ENCODE data around the gene THSD4. TPM values are rescaled to one million over a fixed set of nuclear protein-coding genes. Genes with fewer than 3 reads are reported as not detected.

THSD4 gene
- total RNA-seq, 1 experiment from 2014 or later = 29.3 TPM

DNA sequence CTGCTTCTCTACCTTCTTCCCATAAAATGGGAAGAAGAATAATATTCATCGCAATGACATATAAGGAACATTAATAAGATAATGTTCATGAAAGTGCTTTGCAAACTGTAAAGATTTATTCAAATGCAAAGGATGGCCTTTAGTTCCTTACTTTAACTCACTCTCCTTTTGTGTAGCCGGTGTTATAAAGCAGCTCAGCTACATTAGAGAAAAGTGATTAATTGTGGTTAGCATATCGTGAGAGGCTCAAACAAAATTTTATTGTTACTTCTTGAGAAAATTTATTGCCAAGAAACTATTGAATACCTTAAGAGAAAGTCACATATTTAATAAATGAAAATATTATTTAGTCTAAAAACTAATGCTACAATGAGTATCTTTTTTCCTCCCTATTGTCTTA lies 444.3 kb downstream of the THSD4 start:
- Histone ChIP-seq H3K27ac (no peak overlapping the region), H3K4me2 (no peak overlapping the region), H4K20me1 (ENCODE audit: insufficient read depth) (no peaks in the 10 kb centered on the region), H3K4me3 (no peak overlapping the region), H3K9me2 (ENCODE audit: insufficient read depth) (no peaks in the 10 kb centered on the region), H3F3A (ENCODE audit: insufficient read depth, low read depth) (no peaks in the 10 kb centered on the region), H3K4me1 (replicated peaks; ENCODE audit: insufficient read depth) (peaks cover 5% of the 10 kb centered on the region; the same call in 1 of the 2 replicates), H2AFZ (no peak overlapping the region), H3K9me3 (ENCODE audit: insufficient read depth, low read depth) (no peaks in the 10 kb centered on the region), H3K36me3 (ENCODE audit: low read depth) (no peaks in the 10 kb centered on the region), H3K27me3 (ENCODE audit: insufficient read depth, low read depth) (no peaks in the 10 kb centered on the region), H3K79me2 (ENCODE audit: low read depth) (no peaks in the 10 kb centered on the region)
- intact Hi-C loops (cut with micrococcal nuclease; ENCODE audit: unreplicated experiment) = no loop called here
- DNase-seq = no peak
- CTCF ChIA-PET = no interaction called here
- BruUV-seq (replicated peaks) = no TSS peak
- POLR2A ChIA-PET (ENCODE audit: unreplicated experiment) = no interaction called here
- TF ChIP-seq, protein P1, sequence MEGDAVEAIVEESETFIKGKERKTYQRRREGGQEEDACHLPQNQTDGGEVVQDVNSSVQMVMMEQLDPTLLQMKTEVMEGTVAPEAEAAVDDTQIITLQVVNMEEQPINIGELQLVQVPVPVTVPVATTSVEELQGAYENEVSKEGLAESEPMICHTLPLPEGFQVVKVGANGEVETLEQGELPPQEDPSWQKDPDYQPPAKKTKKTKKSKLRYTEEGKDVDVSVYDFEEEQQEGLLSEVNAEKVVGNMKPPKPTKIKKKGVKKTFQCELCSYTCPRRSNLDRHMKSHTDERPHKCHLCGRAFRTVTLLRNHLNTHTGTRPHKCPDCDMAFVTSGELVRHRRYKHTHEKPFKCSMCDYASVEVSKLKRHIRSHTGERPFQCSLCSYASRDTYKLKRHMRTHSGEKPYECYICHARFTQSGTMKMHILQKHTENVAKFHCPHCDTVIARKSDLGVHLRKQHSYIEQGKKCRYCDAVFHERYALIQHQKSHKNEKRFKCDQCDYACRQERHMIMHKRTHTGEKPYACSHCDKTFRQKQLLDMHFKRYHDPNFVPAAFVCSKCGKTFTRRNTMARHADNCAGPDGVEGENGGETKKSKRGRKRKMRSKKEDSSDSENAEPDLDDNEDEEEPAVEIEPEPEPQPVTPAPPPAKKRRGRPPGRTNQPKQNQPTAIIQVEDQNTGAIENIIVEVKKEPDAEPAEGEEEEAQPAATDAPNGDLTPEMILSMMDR (conservative IDR thresholded peaks at IDR 0.05) = no peak
- no peak for TF ChIP-seq EZH2 (IDR thresholded peaks at IDR 0.05; ENCODE audit: low read depth)

DNA sequence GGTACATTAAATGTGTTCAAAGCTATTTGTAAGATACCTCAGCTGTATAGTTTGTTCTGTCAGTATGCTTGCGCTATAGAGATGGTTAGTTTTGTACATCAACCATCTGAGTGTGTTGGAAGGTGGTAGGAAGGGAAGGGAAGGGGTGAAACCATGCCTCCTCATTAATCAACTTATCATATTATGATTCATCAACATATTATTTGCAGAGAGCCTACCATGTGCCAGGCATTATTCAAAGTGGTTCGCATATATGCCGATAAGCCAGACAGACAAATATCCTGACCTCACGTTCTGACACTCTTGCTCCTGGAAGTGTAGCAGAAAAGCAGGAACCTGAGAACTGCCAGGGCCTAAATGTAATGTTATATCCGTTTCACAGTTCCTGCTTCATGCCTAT lies 447.0 kb downstream of the THSD4 start:
- H3K4me1 ChIP-seq (replicated peaks; ENCODE audit: insufficient read depth) = peaks cover 5% of the 10 kb centered on the region; the same call in 1 of the 2 replicates
- ChIA-PET CTCF (no interaction called here), POLR2A (ENCODE audit: unreplicated experiment) (no interaction called here)
- TF ChIP-seq, protein P1 (conservative IDR thresholded peaks at IDR 0.05) = no peak
- TF ChIP-seq EZH2 (IDR thresholded peaks at IDR 0.05; ENCODE audit: low read depth) = no peak
- H3F3A ChIP-seq (ENCODE audit: insufficient read depth, low read depth) = no peaks in the 10 kb centered on the region
- intact Hi-C loops (cut with micrococcal nuclease; ENCODE audit: unreplicated experiment) = no loop called here
- DNase-seq = no peak
- no peaks in the 10 kb centered on the region for H3K9me2 ChIP-seq (ENCODE audit: insufficient read depth)
- no peaks in the 10 kb centered on the region for H3K79me2 ChIP-seq (ENCODE audit: low read depth)
- H3K4me2 ChIP-seq = no peak overlapping the region
- no peak overlapping the region for H3K4me3 ChIP-seq
- no peaks in the 10 kb centered on the region for H3K9me3 ChIP-seq (ENCODE audit: insufficient read depth, low read depth)
- no TSS peak for BruUV-seq (replicated peaks)
- H3K27me3 ChIP-seq (ENCODE audit: insufficient read depth, low read depth) = no peaks in the 10 kb centered on the region
- no peaks in the 10 kb centered on the region for H4K20me1 ChIP-seq (ENCODE audit: insufficient read depth)
- no peak overlapping the region for H3K27ac ChIP-seq
- H3K36me3 ChIP-seq (ENCODE audit: low read depth) = no peaks in the 10 kb centered on the region
- H2AFZ ChIP-seq = no peak overlapping the region

DNA sequence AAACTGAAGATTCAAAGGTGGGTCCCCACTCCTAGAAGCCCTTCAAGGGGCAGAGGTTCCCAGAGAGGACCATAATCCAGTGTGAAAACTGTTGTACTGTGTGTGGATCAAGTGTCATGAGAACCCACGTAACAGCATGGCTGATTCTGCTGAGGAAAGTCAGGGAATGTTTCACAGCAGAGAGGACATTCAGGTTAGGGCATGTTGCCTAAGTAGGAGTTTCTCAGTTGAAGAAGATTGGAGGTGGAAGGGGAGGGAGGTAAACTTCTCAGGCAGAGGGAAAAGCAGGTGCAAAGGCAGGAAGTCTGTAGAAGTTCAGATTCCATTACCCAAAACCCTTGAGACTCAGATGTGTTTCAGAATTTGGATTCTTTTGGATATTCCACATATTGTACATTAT lies 448.9 kb downstream of the THSD4 start:
- POLR2A ChIA-PET (ENCODE audit: unreplicated experiment) = no interaction called here
- intact Hi-C loops (cut with micrococcal nuclease; ENCODE audit: unreplicated experiment) = no loop called here
- H3K9me3 ChIP-seq (ENCODE audit: insufficient read depth, low read depth) = no peaks in the 10 kb centered on the region

More for the DNA sequence above, 448.9 kb downstream of the THSD4 start:
- no peaks in the 10 kb centered on the region for H3K27me3 ChIP-seq (ENCODE audit: insufficient read depth, low read depth)
- H3K4me1 ChIP-seq (replicated peaks; ENCODE audit: insufficient read depth) = peaks cover 5% of the 10 kb centered on the region; the same call in 1 of the 2 replicates
- no peak overlapping the region for H3K4me3 ChIP-seq
- H3K27ac ChIP-seq = no peak overlapping the region
- CTCF ChIA-PET = no interaction called here
- H3F3A ChIP-seq (ENCODE audit: insufficient read depth, low read depth) = no peaks in the 10 kb centered on the region
- no peaks in the 10 kb centered on the region for H3K9me2 ChIP-seq (ENCODE audit: insufficient read depth)
- H3K36me3 ChIP-seq (ENCODE audit: low read depth) = no peaks in the 10 kb centered on the region
- no peaks in the 10 kb centered on the region for H4K20me1 ChIP-seq (ENCODE audit: insufficient read depth)
- no peak overlapping the region for H3K4me2 ChIP-seq
- no TSS peak for BruUV-seq (replicated peaks)
- no peaks in the 10 kb centered on the region for H3K79me2 ChIP-seq (ENCODE audit: low read depth)
- TF ChIP-seq, protein P1 (conservative IDR thresholded peaks at IDR 0.05) = no peak
- DNase-seq = no peak
- H2AFZ ChIP-seq = no peak overlapping the region
